Neural cell (in vitro differentiated cells): ENCODE measurements around the gene CUL3. TPM values are rescaled to one million over a fixed set of nuclear protein-coding genes. Genes with fewer than 3 reads are reported as not detected.

Source experiments
- H2AFZ ChIP-seq: fragments of 200-600, 300-800 bp; sonication (generic), shearing (Covaris generic); 2 replicates; pipeline ENCODE4 v1.6.0; 2014; ENCODE audit warnings: low read depth, mild to moderate bottlenecking, antibody characterized with exemption, low read length, moderate library complexity
- H3F3A ChIP-seq: fragments of 200-600 bp; shearing (Covaris generic); 2 replicates; pipeline ENCODE4 v1.6.1; 2016; ENCODE audit warnings: mild to moderate bottlenecking, moderate library complexity, mixed read lengths, antibody characterized with exemption, low read length; ENCODE audit not compliant: insufficient read depth, poor library complexity, severe bottlenecking
- H3K27ac ChIP-seq: fragments of 200-600, 300-800 bp; sonication (generic), shearing (Covaris generic); 2 replicates; pipeline ENCODE4 v1.5.1; 2014; ENCODE audit warnings: mild to moderate bottlenecking, low read length, moderate library complexity
- H3K27me3 ChIP-seq: fragments of 300-800, 200-600 bp; sonication (generic), shearing (Covaris generic); 2 replicates; pipeline ENCODE4 v1.6.0; 2014; ENCODE audit warnings: mild to moderate bottlenecking, low read depth, low read length, moderate library complexity; ENCODE audit not compliant: insufficient read depth
- H3K36me3 ChIP-seq: fragments of 300-800, 200-600 bp; sonication (generic), shearing (Covaris generic); 2 replicates; pipeline ENCODE4 v1.5.1; 2014; ENCODE audit warnings: mild to moderate bottlenecking, antibody characterized with exemption, low read length, moderate library complexity; ENCODE audit not compliant: insufficient read depth
- H3K4me2 ChIP-seq: fragments of 300-800, 200-600 bp; sonication (generic), shearing (Covaris generic); 2 replicates; pipeline ENCODE4 v1.6.0; 2014; ENCODE audit warnings: mild to moderate bottlenecking, low read length
- H3K4me3 ChIP-seq: fragments of 300-800, 200-600 bp; sonication (generic), shearing (Covaris generic); 2 replicates; pipeline ENCODE4 v1.5.1; 2014; ENCODE audit warnings: mild to moderate bottlenecking, low read length, moderate library complexity
- H3K79me2 ChIP-seq: fragments of 200-600 bp; shearing (Covaris generic); replicated peaks from 2 replicates; pipeline ENCODE4 v1.6.0; 2014; ENCODE audit warnings: mild to moderate bottlenecking, low read length, moderate library complexity; ENCODE audit not compliant: insufficient read depth
- H3K9ac ChIP-seq: fragments of 300-800, 200-600 bp; sonication (generic), shearing (Covaris generic); 2 replicates; pipeline ENCODE4 v1.6.1; 2016; ENCODE audit warnings: mild to moderate bottlenecking, low read length, mixed read lengths
- H3K9me2 ChIP-seq: fragments of 200-600 bp; shearing (Covaris generic); 2 replicates; pipeline ENCODE4 v1.6.1; 2016; ENCODE audit warnings: mild to moderate bottlenecking, low read length, mixed read lengths; ENCODE audit not compliant: insufficient read depth
- H3K9me3 ChIP-seq: fragments of 200-600, 300-800 bp; sonication (generic), shearing (Covaris generic); 2 replicates; pipeline ENCODE4 v1.6.1; 2016; ENCODE audit warnings: mild to moderate bottlenecking, mixed run types, low read length, moderate library complexity, mixed read lengths
- H4K20me1 ChIP-seq: fragments of 200-600 bp; shearing (Covaris generic); 2 replicates; pipeline ENCODE4 v1.6.1; 2016; ENCODE audit warnings: mild to moderate bottlenecking, mixed run types; ENCODE audit not compliant: insufficient read depth
- CTCF ChIP-seq: fragments of 450-650 bp; IDR thresholded peaks from 2 replicates; pipeline ENCODE4 v1.5.1; 2014; ENCODE audit warnings: antibody characterized with exemption, mild to moderate bottlenecking, moderate library complexity; ENCODE audit not compliant: poor library complexity, severe bottlenecking
- EP300 ChIP-seq: fragments of 450-650 bp; conservative IDR thresholded peaks from 2 replicates; pipeline ENCODE4 v1.6.1; 2014; ENCODE audit warnings: antibody characterized with exemption, mild to moderate bottlenecking, moderate library complexity; ENCODE audit not compliant: poor library complexity, severe bottlenecking
- EZH2 ChIP-seq: fragments of 200-600, 300-800 bp; shearing (Covaris generic), sonication (generic); IDR thresholded peaks from 2 replicates; pipeline ENCODE4 v1.6.1; 2014; ENCODE audit warnings: antibody characterized with exemption, low read length, borderline replicate concordance, mild to moderate bottlenecking; ENCODE audit not compliant: insufficient read depth, poor library complexity, severe bottlenecking
- MXI1 ChIP-seq: fragments of 450-650 bp; conservative IDR thresholded peaks from 2 replicates; pipeline ENCODE4 v1.6.1; 2014; ENCODE audit warnings: antibody characterized with exemption, mild to moderate bottlenecking; ENCODE audit not compliant: poor library complexity, severe bottlenecking
- POLR2AphosphoS5 ChIP-seq: IDR thresholded peaks from 2 replicates; pipeline ENCODE4 v1.6.1; 2012
- RAD21 ChIP-seq: fragments of 450-650 bp; conservative IDR thresholded peaks from 2 replicates; pipeline ENCODE4 v1.6.1; 2014; ENCODE audit warnings: antibody characterized with exemption, mild to moderate bottlenecking, moderate library complexity
- REST ChIP-seq: IDR thresholded peaks from 2 replicates; pipeline ENCODE4 v1.6.1; 2012; ENCODE audit warnings: borderline replicate concordance
- SMC3 ChIP-seq: fragments of 450-650 bp; conservative IDR thresholded peaks from 2 replicates; pipeline ENCODE4 v1.6.1; 2014; ENCODE audit warnings: antibody characterized with exemption, mild to moderate bottlenecking, moderate library complexity; ENCODE audit not compliant: poor library complexity
- TAF1 ChIP-seq: IDR thresholded peaks from 2 replicates; pipeline ENCODE4 v1.6.1; 2012; ENCODE audit warnings: low read depth
- polyA plus RNA-seq: library from polyadenylated mRNA; depleted of rRNA; stranded (reverse); fragments of >200 nt; gene quantifications from 2 replicates; pipeline ENCODE4 v1.2.3, GENCODE V29; 2014

CUL3 gene
- polyA plus RNA-seq, 1 donor from 2014 or later, result 53.9 TPM

GRCh38 chr2:224594840-224595239 lies 9.7 kb upstream of the CUL3 start:
- Histone ChIP-seq H3K9me3 (no peaks in the 10 kb centered on the region), H3K27me3 (no peaks in the 10 kb centered on the region), H3F3A (no peaks in the 10 kb centered on the region), H3K9ac (no peak overlapping the region), H3K9me2 (no peaks in the 10 kb centered on the region), H3K36me3 (no peaks in the 10 kb centered on the region), H2AFZ (no peak overlapping the region), H4K20me1 (no peaks in the 10 kb centered on the region), H3K4me3 (no peak overlapping the region), H3K4me2 (no peak overlapping the region), H3K79me2 (no peaks in the 10 kb centered on the region), H3K27ac (no peak overlapping the region)
- no peak for TF ChIP-seq TAF1
- no peak for TF ChIP-seq RAD21
- TF ChIP-seq CTCF, result no peak
- no peak for TF ChIP-seq EP300
- no peak for TF ChIP-seq POLR2AphosphoS5
- TF ChIP-seq REST, result no peak
- TF ChIP-seq SMC3, result no peak
- no peak for TF ChIP-seq EZH2

GRCh38 chr2:224591220-224591619 lies 6.1 kb upstream of the CUL3 start:
- Histone ChIP-seq H3K27me3 (no peaks in the 10 kb centered on the region), H3K4me2 (no peak overlapping the region), H3K9me2 (no peaks in the 10 kb centered on the region), H3F3A (no peaks in the 10 kb centered on the region), H3K4me3 (no peak overlapping the region), H3K36me3 (no peaks in the 10 kb centered on the region), H3K27ac (no peak overlapping the region), H3K79me2 (no peaks in the 10 kb centered on the region), H2AFZ (no peak overlapping the region), H3K9ac (no peak overlapping the region), H4K20me1 (no peaks in the 10 kb centered on the region), H3K9me3 (no peaks in the 10 kb centered on the region)
- TF ChIP-seq RAD21, result no peak
- TF ChIP-seq POLR2AphosphoS5, result no peak
- no peak for TF ChIP-seq CTCF
- TF ChIP-seq SMC3, result no peak
- no peak for TF ChIP-seq REST
- no peak for TF ChIP-seq EP300
- no peak for TF ChIP-seq TAF1
- TF ChIP-seq EZH2, result no peak
- no peak for TF ChIP-seq MXI1
